H1 (cell line): ENCODE measurements around the gene ST14. TPM values are rescaled to one million over a fixed set of nuclear protein-coding genes. Genes with fewer than 3 reads are reported as not detected.

Source experiments
- CTCF ChIA-PET: fragments of 300-600 bp; sonication (Branson Sonifier 250); formaldehyde crosslinking; loops from one replicate; lab custom pipeline; 2021; ENCODE audit not compliant: partially characterized antibody; lab: Charles Lee
- POLR2A ChIA-PET: fragments of 300-600 bp; sonication (Branson Sonifier 250); formaldehyde crosslinking; loops from one replicate; lab custom pipeline; 2021; ENCODE audit warnings: inconsistent platforms; ENCODE audit not compliant: partially characterized antibody; lab: Charles Lee
- DNase-seq, 2 experiments: peaks; one replicate each; pipeline versions ENCODE4 v3.0.0 to v3.0.0-alpha.2; 2010 to 2022; ENCODE audit warnings: low spot score in 2 of 2, low read depth in 1 of 2, mixed read lengths in 1 of 2
- FAIRE-seq: peaks from 2 replicates; lab custom pipeline; 2011; peaks lifted over from hg19 to GRCh38; lab: Jason Lieb, UNC
- H2AFZ ChIP-seq: 2 replicates; pipeline ENCODE4 v1.8.1; 2012; ENCODE audit warnings: low read length, inconsistent platforms
- H2AK5ac ChIP-seq: 2 replicates; pipeline ENCODE4 v1.6.1; 2013; ENCODE audit warnings: low read depth, low read length
- H2BK120ac ChIP-seq: replicated peaks from 2 replicates; pipeline ENCODE3; 2013; ENCODE audit warnings: low read depth, low read length, inconsistent platforms
- H2BK12ac ChIP-seq: 2 replicates; pipeline ENCODE4 v1.6.1; 2013; ENCODE audit warnings: low read depth, low read length
- H2BK15ac ChIP-seq: 2 replicates; pipeline ENCODE4 v1.6.1; 2013; ENCODE audit warnings: low read length
- H2BK20ac ChIP-seq: 2 replicates; pipeline ENCODE4 v1.6.1; 2013; ENCODE audit warnings: low read length
- H2BK5ac ChIP-seq: 2 replicates; pipeline ENCODE4 v1.6.1; 2013; ENCODE audit warnings: low read depth, low read length
- H3K14ac ChIP-seq: 2 replicates; pipeline ENCODE4 v1.6.1; 2013; ENCODE audit warnings: inconsistent platforms; ENCODE audit not compliant: insufficient read length
- H3K18ac ChIP-seq: 2 replicates; pipeline ENCODE4 v1.6.1; 2013; ENCODE audit warnings: low read length; ENCODE audit errors: extremely low read depth
- H3K23ac ChIP-seq: 2 replicates; pipeline ENCODE4 v1.6.1; 2013; ENCODE audit warnings: inconsistent platforms; ENCODE audit not compliant: insufficient read length
- H3K23me2 ChIP-seq: 2 replicates; pipeline ENCODE4 v1.6.1; 2013; ENCODE audit warnings: low read depth, low read length
- H3K27ac ChIP-seq: 2 replicates; pipeline ENCODE4 v1.6.1; 2011; ENCODE audit warnings: low read depth, low read length, inconsistent platforms
- H3K27me3 ChIP-seq, 4 experiments: replicated peaks in 1 of 4; 1 replicate in 1 of 4; 2 replicates in 3 of 4; pipeline versions ENCODE4 v1.6.1 to v1.8.1; 2011 to 2013; ENCODE audit warnings: low read length in 3 of 4, mild to moderate bottlenecking in 3 of 4, inconsistent platforms in 2 of 4, mixed read lengths in 2 of 4, moderate library complexity in 1 of 4; ENCODE audit not compliant: control insufficient read depth in 3 of 4, insufficient read depth in 3 of 4; ENCODE audit errors: extremely low read depth in 1 of 4
- H3K36me3 ChIP-seq, 4 experiments: 2 replicates each; pipeline versions ENCODE4 v1.6.1 to v1.8.1; 2011 to 2013; ENCODE audit warnings: mild to moderate bottlenecking in 4 of 4, low read length in 3 of 4, moderate library complexity in 2 of 4, control low read depth in 1 of 4, inconsistent platforms in 1 of 4; ENCODE audit not compliant: insufficient read depth in 4 of 4, control insufficient read depth in 2 of 4
- H3K4ac ChIP-seq: replicated peaks from 2 replicates; pipeline ENCODE3; 2013; ENCODE audit warnings: low read length, low read depth, mixed read lengths, inconsistent platforms; ENCODE audit not compliant: insufficient read length
- H3K4me1 ChIP-seq, 4 experiments: replicated peaks in 1 of 4; 1 replicate in 1 of 4; 2 replicates in 3 of 4; pipeline versions ENCODE4 v1.6.1 to v1.8.1; 2011 to 2013; ENCODE audit warnings: low read length in 3 of 4, inconsistent platforms in 2 of 4, mixed read lengths in 1 of 4; ENCODE audit not compliant: insufficient read depth in 4 of 4, control insufficient read depth in 3 of 4
- H3K4me2 ChIP-seq, 2 experiments: 2 replicates each; pipeline versions ENCODE4 v1.6.1 to v1.8.1; 2011 to 2013; ENCODE audit warnings: low read depth in 2 of 2, low read length in 2 of 2, control low read depth in 1 of 2, inconsistent platforms in 1 of 2, mild to moderate bottlenecking in 1 of 2; ENCODE audit not compliant: insufficient read depth in 1 of 2
- H3K4me3 ChIP-seq, 4 experiments: fragments of 200-600, 300-600 bp in 1 of 4; sonication (generic), shearing (Covaris generic), sonication (Bioruptor Twin) in 1 of 4; 2 replicates each; pipeline versions ENCODE4 v1.5.1 to v1.8.1; 2011 to 2016; ENCODE audit warnings: low read length in 4 of 4, low read depth in 3 of 4, control low read depth in 2 of 4, inconsistent platforms in 2 of 4, mild to moderate bottlenecking in 2 of 4, mixed read lengths in 1 of 4, moderate library complexity in 1 of 4; ENCODE audit not compliant: insufficient read depth in 2 of 4; ENCODE audit errors: extremely low read depth in 1 of 4
- H3K56ac ChIP-seq: replicated peaks from 2 replicates; pipeline ENCODE3; 2013; ENCODE audit warnings: low read depth, mild to moderate bottlenecking, mixed read lengths, low read length, inconsistent platforms; ENCODE audit not compliant: insufficient read length
- H3K79me1 ChIP-seq: 2 replicates; pipeline ENCODE4 v1.6.1; 2013; ENCODE audit warnings: low read depth, low read length, control low read depth
- H3K79me2 ChIP-seq, 2 experiments: 2 replicates each; pipeline versions ENCODE4 v1.6.1 to v1.8.1; 2012 to 2013; ENCODE audit warnings: low read length in 2 of 2, mild to moderate bottlenecking in 2 of 2, inconsistent platforms in 1 of 2; ENCODE audit not compliant: insufficient read depth in 2 of 2, control insufficient read depth in 1 of 2
- H3K9ac ChIP-seq, 4 experiments: replicated peaks in 1 of 4; 1 replicate in 1 of 4; 2 replicates in 3 of 4; pipeline versions ENCODE4 v1.6.1 to v1.8.1; 2011 to 2013; ENCODE audit warnings: low read depth in 3 of 4, low read length in 3 of 4, control low read depth in 2 of 4, mild to moderate bottlenecking in 2 of 4, moderate library complexity in 2 of 4, inconsistent platforms in 1 of 4; ENCODE audit errors: extremely low read depth in 1 of 4
- H3K9me3 ChIP-seq, 2 experiments: 2 replicates each; pipeline versions ENCODE4 v1.6.1 to v1.8.1; 2012 to 2013; ENCODE audit warnings: mild to moderate bottlenecking in 2 of 2, moderate library complexity in 2 of 2, control low read depth in 1 of 2, inconsistent platforms in 1 of 2, low read depth in 1 of 2, low read length in 1 of 2, mixed read lengths in 1 of 2; ENCODE audit not compliant: insufficient read depth in 2 of 2
- H4K20me1 ChIP-seq, 2 experiments: replicated peaks in 1 of 2; 2 replicates each; pipeline versions ENCODE3 to v1.8.1; 2011 to 2013; ENCODE audit warnings: inconsistent platforms in 2 of 2, low read length in 2 of 2, mild to moderate bottlenecking in 1 of 2; ENCODE audit not compliant: insufficient read depth in 2 of 2, control insufficient read depth in 1 of 2
- H4K5ac ChIP-seq: 2 replicates; pipeline ENCODE4 v1.6.1; 2013; ENCODE audit warnings: low read length, low read depth, mixed read lengths, inconsistent platforms; ENCODE audit not compliant: insufficient read length
- H4K8ac ChIP-seq: 2 replicates; pipeline ENCODE4 v1.8.0; 2013; ENCODE audit warnings: mild to moderate bottlenecking, moderate library complexity, low read length, inconsistent platforms; ENCODE audit not compliant: insufficient read depth; ENCODE audit errors: extremely low read depth
- H4K91ac ChIP-seq: replicated peaks from 2 replicates; pipeline ENCODE3; 2013; ENCODE audit warnings: low read length, mixed read lengths, inconsistent platforms; ENCODE audit not compliant: insufficient read length
- CBX5 ChIP-seq: fragments of 300-800, 300-1000 bp; sonication (generic); IDR thresholded peaks from 2 replicates; pipeline ENCODE4 v1.7.1; 2016; ENCODE audit warnings: antibody characterized with exemption, low read length, low read depth
- HDAC2 ChIP-seq, 2 experiments: fragments of 300-600 bp in 1 of 2; sonication (generic) in 1 of 2; IDR thresholded peaks; 2 replicates each; pipeline ENCODE4 v1.6.1; 2011 to 2012; ENCODE audit warnings: low read depth in 2 of 2, low read length in 2 of 2, mild to moderate bottlenecking in 2 of 2, moderate library complexity in 2 of 2, borderline replicate concordance in 1 of 2, inconsistent platforms in 1 of 2
- POLR2A ChIP-seq, 2 experiments: IDR thresholded peaks; 1 replicate in 1 of 2; 2 replicates in 1 of 2; pipeline ENCODE4 v1.6.1; 2011; ENCODE audit warnings: low read depth in 2 of 2, low read length in 2 of 2, mild to moderate bottlenecking in 2 of 2; ENCODE audit errors: control extremely low read depth in 1 of 2
- POLR2AphosphoS5 ChIP-seq: IDR thresholded peaks from 2 replicates; pipeline ENCODE4 v1.6.1; 2011; ENCODE audit warnings: low read depth, low read length
- POU5F1 ChIP-seq: IDR thresholded peaks from 2 replicates; pipeline ENCODE4 v1.6.1; 2011; ENCODE audit warnings: low read depth, mild to moderate bottlenecking, low read length, moderate library complexity
- RFX5 ChIP-seq: IDR thresholded peaks from 2 replicates; pipeline ENCODE4 v1.6.1; 2011; ENCODE audit warnings: low read depth, low read length, improper control_type of control experiment, borderline replicate concordance
- SAP30 ChIP-seq: fragments of 300-600 bp; sonication (generic); IDR thresholded peaks from 2 replicates; pipeline ENCODE4 v1.7.1; 2012; ENCODE audit warnings: low read length, moderate library complexity, mild to moderate bottlenecking, inconsistent platforms; ENCODE audit not compliant: insufficient read depth, insufficient replicate concordance
- SP4 ChIP-seq: IDR thresholded peaks from 2 replicates; pipeline ENCODE4 v1.6.1; 2012; ENCODE audit warnings: low read length, inconsistent platforms
- SRF ChIP-seq: IDR thresholded peaks from 2 replicates; pipeline ENCODE4 v1.6.1; 2011; ENCODE audit warnings: mild to moderate bottlenecking, low read depth, low read length, moderate library complexity
- TAF1 ChIP-seq: IDR thresholded peaks from 2 replicates; pipeline ENCODE4 v1.6.1; 2011; ENCODE audit warnings: mild to moderate bottlenecking, low read depth, low read length
- TEAD4 ChIP-seq: IDR thresholded peaks from 2 replicates; pipeline ENCODE4 v1.6.1; 2012; ENCODE audit warnings: low read depth, low read length, inconsistent platforms, mixed read lengths
- YY1 ChIP-seq: IDR thresholded peaks from 2 replicates; pipeline ENCODE4 v1.6.1; 2011; ENCODE audit warnings: low read depth, mild to moderate bottlenecking, low read length
- ZNF274 ChIP-seq: IDR thresholded peaks from 2 replicates; pipeline ENCODE4 v1.7.0; 2012; ENCODE audit warnings: low read length, borderline replicate concordance; ENCODE audit errors: extremely low read depth
- WGBS, 2 experiments: shearing (Covaris generic) in 1 of 2; methylation state at CpG; one replicate each; pipeline versions ENCODE4 v1.1.6 to v1.1.7; 2013 to 2015; ENCODE audit warnings: low lambda C conversion rate in 2 of 2, mixed read lengths in 2 of 2, inconsistent platforms in 1 of 2, low coverage in 1 of 2, missing lambda C conversion rate in 1 of 2; ENCODE audit not compliant: insufficient replicate concordance in 2 of 2, insufficient coverage in 1 of 2, insufficient read length in 1 of 2; ENCODE audit errors: extremely low coverage in 1 of 2, missing lambda C conversion rate in 1 of 2; 5-methylcytosine and 5-hydroxymethylcytosine counted together
- polyA plus RNA-seq, 7 experiments: library from polyadenylated mRNA; depleted of rRNA in 3 of 7; stranded (reverse) in 5 of 7; unstranded in 2 of 7; fragments of >200 nt in 5 of 7; fragments of 200-250 nt in 2 of 7; gene quantifications; 1 replicate in 5 of 7; 2 replicates in 1 of 7; 4 replicates in 1 of 7; pipeline versions ENCODE4 v1.2.1 to v1.2.3, GENCODE V29; 2011 to 2013; ENCODE audit warnings: missing spikeins in 2 of 7, mixed read lengths in 2 of 7
- total RNA-seq: library from RNA; stranded (reverse); fragmentation: NEBNext Ultra II Directional; extraction: Animal tissue kit (Norgen Biotek cat#: 25700); gene quantifications from 2 replicates; pipeline ENCODE4 v1.2.1, GENCODE V29; 2021

The ST14 gene
- total and polyA plus RNA-seq, 2 of the 8 experiments (the other 6 are each of a cell fraction or from before 2014, with no cell fraction given) = 22.4 to 24.9 TPM

- Histone ChIP-seq H4K20me1 (peaks cover 4 to 6% of the 10 kb centered on the region in 2 experiments), H4K5ac (no peak overlapping the region), H3K36me3 (peaks cover 19 to 79% (median 43%) of the 10 kb centered on the region in 4 experiments), H3K14ac (no peak overlapping the region), H3K56ac (no peak overlapping the region), H2AFZ (no peak overlapping the region), H3K23me2 (no peaks in the 10 kb centered on the region), H3K79me1 (peaks cover 8% of the 10 kb centered on the region; the same call in 1 of the 2 replicates), H3K4ac (no peak overlapping the region), H4K8ac (no peak overlapping the region), H3K27ac (no peak overlapping the region), H2AK5ac (no peak overlapping the region), H3K79me2 (no peaks in the 10 kb centered on the region), H3K9me3 (no peaks in the 10 kb centered on the region), H2BK20ac (no peak overlapping the region), H2BK12ac (no peak overlapping the region), H3K4me2 (no peak overlapping the region), H2BK15ac (no peak overlapping the region), H3K27me3 (no peaks in the 10 kb centered on the region), H2BK120ac (no peak overlapping the region), H3K18ac (no peak overlapping the region), H3K4me1 (no peaks in the 10 kb centered on the region), H3K23ac (no peak overlapping the region), H3K9ac (no peak overlapping the region), H3K4me3 (no peak overlapping the region), H2BK5ac (no peak overlapping the region), H4K91ac (no peak overlapping the region)
- ChIA-PET POLR2A (no interaction called here), CTCF (interaction anchor here (0.7 to 1.0 kb wide), 2 partner anchors 21 to 147 kb away, joined by 3 to 4 read pairs; no protein-coding TSS in a partner anchor)
- FAIRE-seq (no peak), DNase-seq (no peak)
- TF ChIP-seq POLR2AphosphoS5 (no peak), CBX5 (no peak), POU5F1 (no peak), ZNF274 (no peak), SAP30 (no peak), SRF (no peak), SP4 (no peak), RFX5 (no peak), HDAC2 (IDR thresholded peaks at IDR 0.05; ENCODE audit: borderline replicate concordance in 1 of 2, low read depth in 2 of 2, low read length in 2 of 2) (no peak), TAF1 (no peak), YY1 (no peak), POLR2A (IDR thresholded peaks at IDR 0.05; ENCODE audit: control extremely low read depth in 1 of 2, low read depth in 2 of 2, low read length in 2 of 2) (no peak), TEAD4 (no peak)
- WGBS, 2 experiments = 94% methylated on average over 13 of the region's 13 CpGs; no CpG with 5 or more reads in 1 of the 2 experiments
Measured at GRCh38 chr11:130139401-130139800, 20.2 kb upstream of the ST14 start.
